Suprapubic skin (tissue), 4 donors: ENCODE measurements around the gene TMEM135.

ENCODE experiments used
- POLR2A ChIP-seq, 2 donors: fragments of 450-650 bp; IDR thresholded peaks; one replicate each; pipeline ENCODE4 v1.6.1; 2017; ENCODE audit warnings: antibody characterized with exemption in 2 of 2, mild to moderate bottlenecking in 2 of 2, moderate library complexity in 2 of 2
- POLR2AphosphoS5 ChIP-seq, 3 donors: sonication (generic); formaldehyde crosslinking; IDR thresholded peaks; one replicate each; pipeline ENCODE4 v1.6.1; 2017; ENCODE audit warnings: antibody characterized with exemption in 3 of 3
- TF ChIP-seq, protein P1 (sequence below), 2 donors: fragments of 200-600 bp in 1 of 2; fragments of 450-650 bp in 1 of 2; sonication (generic) in 1 of 2; IDR thresholded peaks; one replicate each; pipeline ENCODE4 v1.5.1; 2016 to 2019; ENCODE audit warnings: antibody characterized with exemption in 2 of 2, mild to moderate bottlenecking in 1 of 2, moderate library complexity in 1 of 2

DNA sequence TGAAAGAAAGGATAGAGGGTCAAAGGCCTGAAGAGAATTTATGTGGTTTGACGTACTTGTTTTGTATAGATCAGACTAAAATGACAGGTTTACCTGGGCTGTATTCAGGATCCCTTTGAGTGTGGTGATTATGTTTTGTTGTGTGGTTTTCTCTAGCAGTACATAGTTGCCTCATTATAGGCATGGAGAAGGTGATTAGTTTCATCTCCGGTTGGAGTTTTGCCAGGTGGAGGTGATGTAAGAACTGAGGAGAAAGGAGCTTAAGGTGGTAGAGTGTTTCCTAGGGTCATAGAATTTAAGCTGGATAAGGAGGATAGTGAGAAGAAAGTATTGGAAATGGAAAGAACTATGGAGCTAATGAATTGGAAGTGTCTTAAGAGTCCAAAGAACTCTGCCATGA is 229.0 kb downstream of the TMEM135 start:
- TF ChIP-seq, protein P1, sequence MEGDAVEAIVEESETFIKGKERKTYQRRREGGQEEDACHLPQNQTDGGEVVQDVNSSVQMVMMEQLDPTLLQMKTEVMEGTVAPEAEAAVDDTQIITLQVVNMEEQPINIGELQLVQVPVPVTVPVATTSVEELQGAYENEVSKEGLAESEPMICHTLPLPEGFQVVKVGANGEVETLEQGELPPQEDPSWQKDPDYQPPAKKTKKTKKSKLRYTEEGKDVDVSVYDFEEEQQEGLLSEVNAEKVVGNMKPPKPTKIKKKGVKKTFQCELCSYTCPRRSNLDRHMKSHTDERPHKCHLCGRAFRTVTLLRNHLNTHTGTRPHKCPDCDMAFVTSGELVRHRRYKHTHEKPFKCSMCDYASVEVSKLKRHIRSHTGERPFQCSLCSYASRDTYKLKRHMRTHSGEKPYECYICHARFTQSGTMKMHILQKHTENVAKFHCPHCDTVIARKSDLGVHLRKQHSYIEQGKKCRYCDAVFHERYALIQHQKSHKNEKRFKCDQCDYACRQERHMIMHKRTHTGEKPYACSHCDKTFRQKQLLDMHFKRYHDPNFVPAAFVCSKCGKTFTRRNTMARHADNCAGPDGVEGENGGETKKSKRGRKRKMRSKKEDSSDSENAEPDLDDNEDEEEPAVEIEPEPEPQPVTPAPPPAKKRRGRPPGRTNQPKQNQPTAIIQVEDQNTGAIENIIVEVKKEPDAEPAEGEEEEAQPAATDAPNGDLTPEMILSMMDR (IDR thresholded peaks at IDR 0.05), result no peak
- TF ChIP-seq POLR2AphosphoS5 (IDR thresholded peaks at IDR 0.05) (no peak), POLR2A (IDR thresholded peaks at IDR 0.05) (no peak)
